ENCODE results near the gene SMG6. TPM values are rescaled to one million over a fixed set of nuclear protein-coding genes. Genes with fewer than 3 reads are reported as not detected.

The SMG6 gene
- total RNA-seq, 1 donor from 2014 or later: 38.1 TPM

- H3K36me3 Mint-ChIP-seq (ENCODE audit: low read depth, unreplicated experiment): peaks cover 22% of the 10 kb centered on the region
- peaks cover 13% of the 10 kb centered on the region for H3K27me3 Mint-ChIP-seq (ENCODE audit: unreplicated experiment)
- H3K4me3 Mint-ChIP-seq (ENCODE audit: unreplicated experiment): no peak overlapping the region
- no peaks in the 10 kb centered on the region for H3K9me3 Mint-ChIP-seq (ENCODE audit: unreplicated experiment)
- TF ChIP-seq CTCF (IDR thresholded peaks at IDR 0.05; ENCODE audit: unreplicated experiment): no peak
- no peak for DNase-seq (ENCODE audit: low spot score)
- H3K27ac Mint-ChIP-seq (ENCODE audit: unreplicated experiment): no peak overlapping the region
- peaks cover 42% of the 10 kb centered on the region for H3K4me1 Mint-ChIP-seq (ENCODE audit: unreplicated experiment)
These were observed 122.8 kb downstream of the SMG6 start for GRCh38 chr17:2180768-2181167.

- peaks cover 52% of the 10 kb centered on the region for H3K4me1 Mint-ChIP-seq (ENCODE audit: unreplicated experiment)
- no peak for DNase-seq (ENCODE audit: low spot score)
- H3K4me3 Mint-ChIP-seq (ENCODE audit: unreplicated experiment): no peak overlapping the region
- no peak for TF ChIP-seq CTCF (IDR thresholded peaks at IDR 0.05; ENCODE audit: unreplicated experiment)
- H3K27ac Mint-ChIP-seq (ENCODE audit: unreplicated experiment): no peak overlapping the region
- no peaks in the 10 kb centered on the region for H3K9me3 Mint-ChIP-seq (ENCODE audit: unreplicated experiment)
- peaks cover 11% of the 10 kb centered on the region for H3K27me3 Mint-ChIP-seq (ENCODE audit: unreplicated experiment)
- peaks cover 17% of the 10 kb centered on the region for H3K36me3 Mint-ChIP-seq (ENCODE audit: low read depth, unreplicated experiment)
These were observed 123.8 kb downstream of the SMG6 start for GRCh38 chr17:2179615-2180295.

DNA sequence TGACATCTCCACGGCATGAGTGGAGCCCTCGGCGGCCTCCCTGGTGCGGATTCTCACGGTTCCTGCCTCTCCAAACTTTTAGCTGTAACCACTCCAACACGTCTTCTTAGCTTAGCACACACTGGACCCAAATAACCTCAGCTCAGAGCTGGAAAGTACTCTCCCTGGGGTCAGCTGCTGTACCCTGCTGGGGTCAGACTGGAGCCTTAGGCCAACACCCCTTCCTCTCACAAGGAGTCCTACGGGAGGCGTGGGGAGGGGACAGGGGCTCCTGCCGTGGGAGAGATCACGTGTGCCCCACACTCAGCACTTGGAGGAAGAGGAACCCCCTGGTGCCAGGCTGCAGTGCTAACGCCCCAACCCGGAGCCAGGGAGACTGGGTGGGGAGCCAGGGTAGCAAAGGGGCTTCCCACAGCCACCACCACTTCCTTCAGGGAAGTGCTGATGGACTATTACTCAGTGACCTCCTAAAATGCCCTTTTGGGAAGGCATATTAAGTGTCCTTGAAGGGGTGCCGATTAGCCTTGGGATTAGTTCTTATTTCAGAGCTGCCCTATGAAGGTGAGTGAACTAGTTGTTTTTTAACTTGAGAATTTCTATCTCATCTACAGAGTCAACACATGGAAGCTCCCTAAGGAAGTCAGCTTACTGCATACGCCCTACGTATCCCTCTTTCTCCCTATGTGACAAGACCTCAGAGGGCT lies 124.6 kb downstream of the SMG6 start:
- Mint-ChIP-seq H3K27ac (ENCODE audit: unreplicated experiment) (no peak overlapping the region), H3K36me3 (ENCODE audit: low read depth, unreplicated experiment) (peaks cover 19% of the 10 kb centered on the region), H3K4me1 (ENCODE audit: unreplicated experiment) (peaks cover 60% of the 10 kb centered on the region), H3K4me3 (ENCODE audit: unreplicated experiment) (no peak overlapping the region), H3K9me3 (ENCODE audit: unreplicated experiment) (no peaks in the 10 kb centered on the region), H3K27me3 (ENCODE audit: unreplicated experiment) (peaks cover 12% of the 10 kb centered on the region)
- DNase-seq (ENCODE audit: low spot score): no peak
- no peak for TF ChIP-seq CTCF (IDR thresholded peaks at IDR 0.05; ENCODE audit: unreplicated experiment)

DNA sequence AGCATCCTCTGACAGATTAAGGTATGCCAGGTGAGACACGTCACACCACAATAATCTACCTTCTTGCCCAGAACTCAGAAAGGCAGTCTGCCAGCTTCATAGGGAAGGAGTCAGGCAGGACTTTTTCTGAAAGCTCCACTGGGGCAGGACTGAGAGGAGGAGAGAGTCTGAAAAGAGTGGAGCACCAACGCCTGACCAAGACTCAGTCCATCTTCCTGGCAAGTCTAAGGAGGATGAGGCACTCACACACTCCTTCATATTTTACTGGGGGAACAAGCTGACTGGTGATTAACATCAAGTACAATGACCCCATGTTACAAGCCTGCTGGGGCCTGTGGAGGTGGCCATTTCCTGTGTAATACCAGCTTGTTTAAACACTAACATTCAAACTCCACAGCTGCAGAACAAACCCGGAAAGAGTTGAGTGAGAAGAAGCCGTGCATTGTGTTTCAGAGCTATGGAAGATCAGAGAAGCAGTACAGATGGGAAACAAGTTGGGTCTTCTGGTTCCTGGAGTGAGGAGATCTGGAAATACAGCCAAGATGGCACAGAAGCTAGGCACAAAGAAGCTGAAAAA lies 126.3 kb downstream of the SMG6 start:
- DNase-seq (ENCODE audit: low spot score): no peak
- H3K27ac Mint-ChIP-seq (ENCODE audit: unreplicated experiment): peak overlapping the region; percentile 88
- H3K9me3 Mint-ChIP-seq (ENCODE audit: unreplicated experiment): no peaks in the 10 kb centered on the region
- H3K4me1 Mint-ChIP-seq (ENCODE audit: unreplicated experiment): peaks cover 58% of the 10 kb centered on the region
- H3K4me3 Mint-ChIP-seq (ENCODE audit: unreplicated experiment): no peak overlapping the region
- TF ChIP-seq CTCF (IDR thresholded peaks at IDR 0.05; ENCODE audit: unreplicated experiment): no peak
- H3K27me3 Mint-ChIP-seq (ENCODE audit: unreplicated experiment): peaks cover 11% of the 10 kb centered on the region
- H3K36me3 Mint-ChIP-seq (ENCODE audit: low read depth, unreplicated experiment): peaks cover 15% of the 10 kb centered on the region

All from endothelial cell (in vitro differentiated cells).